ENCODE results near the gene MGMT.

The MGMT gene

GRCh38 chr10:129602938-129603535 is 136.0 kb downstream of the MGMT start:
- DNase-seq = no peak

- DNase-seq = no peak
Measured at GRCh38 chr10:129604333-129605032, 137.4 kb downstream of the MGMT start.

- DNase-seq = no peak
Measured at GRCh38 chr10:129605266-129605985, 138.4 kb downstream of the MGMT start.

GRCh38 chr10:129605986-129606518 is 139.0 kb downstream of the MGMT start:
- no peak for DNase-seq

GRCh38 chr10:129607607-129608109 is 140.6 kb downstream of the MGMT start:
- DNase-seq = no peak

- DNase-seq = no peak
Measured at GRCh38 chr10:129608653-129609052, 141.6 kb downstream of the MGMT start.

GRCh38 chr10:129609551-129609950 is 142.5 kb downstream of the MGMT start:
- DNase-seq = no peak

- DNase-seq = no peak
Measured at GRCh38 chr10:129612481-129613109, 145.6 kb downstream of the MGMT start.

GRCh38 chr10:129613377-129613980 is 146.4 kb downstream of the MGMT start:
- DNase-seq = no peak

GRCh38 chr10:129614341-129614740 is 147.3 kb downstream of the MGMT start:
- DNase-seq = no peak

GRCh38 chr10:129615381-129615780 is 148.3 kb downstream of the MGMT start:
- no peak for DNase-seq

- DNase-seq = no peak
Measured at GRCh38 chr10:129615921-129616525, 149.0 kb downstream of the MGMT start.

- DNase-seq = no peak
Measured at GRCh38 chr10:129617768-129618167, 150.7 kb downstream of the MGMT start.

- no peak for DNase-seq
Measured at GRCh38 chr10:129621062-129621461, 154.0 kb downstream of the MGMT start.

- no peak for DNase-seq
Measured at GRCh38 chr10:129621693-129622092, 154.7 kb downstream of the MGMT start.

- no peak for DNase-seq
Measured at GRCh38 chr10:129622291-129622690, 155.2 kb downstream of the MGMT start.

- DNase-seq = no peak
Measured at GRCh38 chr10:129622736-129623135, 155.7 kb downstream of the MGMT start.

GRCh38 chr10:129624526-129624925 is 157.5 kb downstream of the MGMT start:
- DNase-seq = no peak

- no peak for DNase-seq
Measured at GRCh38 chr10:129626309-129626708, 159.3 kb downstream of the MGMT start.

GRCh38 chr10:129626796-129627435 is 159.9 kb downstream of the MGMT start:
- DNase-seq = no peak

GRCh38 chr10:129627442-129627841 is 160.4 kb downstream of the MGMT start:
- DNase-seq = no peak

- no peak for DNase-seq
Measured at GRCh38 chr10:129628823-129629222, 161.8 kb downstream of the MGMT start.
